GM19372 (cell line): Measurements from ENCODE around the gene IL5RA.

ENCODE experiments used
- ATAC-seq: cut with Tn5 transposase; IDR thresholded peaks from one replicate; pipeline ENCODE4 v1.9.1; 2021; ENCODE audit warnings: mild to moderate bottlenecking, low read depth, moderate library complexity; ENCODE audit not compliant: unreplicated experiment

IL5RA gene, protein sequence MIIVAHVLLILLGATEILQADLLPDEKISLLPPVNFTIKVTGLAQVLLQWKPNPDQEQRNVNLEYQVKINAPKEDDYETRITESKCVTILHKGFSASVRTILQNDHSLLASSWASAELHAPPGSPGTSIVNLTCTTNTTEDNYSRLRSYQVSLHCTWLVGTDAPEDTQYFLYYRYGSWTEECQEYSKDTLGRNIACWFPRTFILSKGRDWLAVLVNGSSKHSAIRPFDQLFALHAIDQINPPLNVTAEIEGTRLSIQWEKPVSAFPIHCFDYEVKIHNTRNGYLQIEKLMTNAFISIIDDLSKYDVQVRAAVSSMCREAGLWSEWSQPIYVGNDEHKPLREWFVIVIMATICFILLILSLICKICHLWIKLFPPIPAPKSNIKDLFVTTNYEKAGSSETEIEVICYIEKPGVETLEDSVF

DNA sequence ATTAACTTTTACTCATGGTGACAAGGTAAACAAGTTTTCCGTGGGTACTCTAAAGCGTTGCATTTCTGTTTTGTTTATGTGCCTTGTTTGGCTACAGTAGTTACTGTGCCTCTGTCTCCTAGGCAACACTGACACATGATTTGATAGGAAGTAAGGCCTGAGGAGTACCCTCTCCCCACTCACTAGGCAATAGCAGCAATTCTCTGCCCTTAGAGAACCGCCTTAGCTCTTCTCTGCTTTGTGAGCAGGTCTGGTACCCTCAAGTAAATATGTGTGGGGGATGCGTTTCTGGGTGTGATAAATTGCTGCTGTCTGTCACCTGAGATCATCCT lies at the start of gene IL5RA:
TSS of gene IL5RA (minus strand) at position 76 of the 332 bp plus-strand sequence. CDS start 5,390 bp downstream, outside the sequence.
- ATAC-seq = no peak

DNA sequence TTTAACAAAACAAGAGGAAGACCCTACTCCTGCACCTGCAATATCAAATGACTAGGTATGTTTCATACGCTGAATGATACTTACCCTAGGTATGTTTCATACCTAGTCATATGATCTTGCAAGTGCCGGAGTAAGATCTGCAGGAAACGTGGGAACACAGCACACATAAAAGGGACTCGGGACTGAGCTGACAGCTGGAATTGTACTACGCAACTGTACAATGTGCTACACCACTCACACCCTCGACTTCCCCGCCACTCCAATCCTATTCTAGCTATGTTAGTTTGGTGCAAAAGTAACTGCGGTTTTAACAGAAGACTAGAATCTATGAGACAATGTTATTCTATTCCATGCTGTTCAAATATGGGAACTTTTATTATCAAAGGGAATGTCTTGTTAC lies 47.3 kb upstream of the IL5RA start:
- no peak for ATAC-seq

DNA sequence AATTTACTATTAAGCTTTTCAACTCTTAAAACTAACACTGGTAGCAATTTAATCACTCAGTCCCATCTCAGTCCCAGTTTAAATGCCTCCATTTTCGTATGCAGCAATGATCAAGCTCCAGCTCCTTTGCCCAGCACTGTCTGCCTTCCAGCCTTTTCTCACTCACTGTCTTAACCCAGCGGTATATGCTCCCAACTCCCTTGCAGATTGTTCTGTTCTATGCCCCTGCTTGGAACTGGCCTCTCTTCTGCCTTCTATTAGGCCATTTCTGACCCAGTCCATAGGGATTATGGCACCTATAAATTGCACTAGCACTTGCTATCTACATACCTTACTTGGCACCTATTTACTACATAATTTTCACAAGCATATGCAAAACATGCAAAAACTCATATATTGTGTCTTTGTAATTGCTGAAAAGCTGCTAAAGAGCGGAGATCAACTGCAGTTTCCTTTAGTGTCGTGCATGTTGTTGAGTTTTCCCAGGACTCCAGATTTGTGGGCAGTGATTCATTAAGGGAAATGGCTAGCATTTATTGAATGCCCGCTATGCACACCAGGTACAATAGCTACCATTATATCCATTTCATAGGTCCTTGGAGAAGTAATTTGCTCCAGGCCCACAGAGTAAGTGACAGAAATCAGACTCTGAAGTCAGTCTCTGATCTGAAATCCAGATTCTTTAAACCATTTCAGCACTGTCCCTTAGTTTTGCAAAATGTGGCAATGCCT lies 44.9 kb upstream of the IL5RA start:
- no peak for ATAC-seq

DNA sequence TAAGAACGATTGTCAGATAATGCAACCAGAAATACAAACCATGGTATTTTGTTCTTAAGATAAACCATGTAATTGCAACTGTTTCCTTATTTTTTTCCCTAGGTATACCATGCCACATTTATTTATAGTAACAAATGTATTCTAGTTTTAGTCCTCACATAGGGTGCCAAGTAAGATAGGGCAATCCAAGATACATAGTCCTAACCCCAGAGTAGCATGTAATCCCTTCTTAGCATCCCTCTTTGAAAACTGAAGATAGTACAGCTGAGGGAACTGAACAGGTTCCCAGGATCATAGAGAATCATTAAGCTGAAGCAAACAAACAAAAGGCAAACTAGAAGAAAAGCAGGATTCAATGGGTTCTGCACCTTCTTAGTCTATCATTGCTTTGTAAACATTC lies 41.3 kb upstream of the IL5RA start:
- ATAC-seq = no peak

DNA sequence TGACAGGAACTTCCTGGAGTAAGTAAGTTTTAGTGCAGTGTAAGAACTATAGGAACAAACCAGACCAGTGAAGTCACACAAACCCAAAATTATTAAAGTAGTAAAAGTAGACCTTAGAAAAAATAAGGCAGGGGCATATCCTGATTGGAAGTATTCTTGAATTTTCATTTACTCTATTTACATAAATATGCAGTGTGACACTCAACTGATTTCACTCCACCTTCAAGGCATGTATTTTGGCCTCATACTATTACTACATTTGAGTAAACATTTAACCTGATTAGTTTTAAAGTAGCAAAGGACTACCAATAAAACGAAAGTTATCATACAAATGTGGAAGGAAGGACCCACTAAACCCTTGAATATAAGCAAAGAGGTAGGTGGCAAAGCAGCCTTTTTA lies 39.4 kb upstream of the IL5RA start:
- no peak for ATAC-seq

DNA sequence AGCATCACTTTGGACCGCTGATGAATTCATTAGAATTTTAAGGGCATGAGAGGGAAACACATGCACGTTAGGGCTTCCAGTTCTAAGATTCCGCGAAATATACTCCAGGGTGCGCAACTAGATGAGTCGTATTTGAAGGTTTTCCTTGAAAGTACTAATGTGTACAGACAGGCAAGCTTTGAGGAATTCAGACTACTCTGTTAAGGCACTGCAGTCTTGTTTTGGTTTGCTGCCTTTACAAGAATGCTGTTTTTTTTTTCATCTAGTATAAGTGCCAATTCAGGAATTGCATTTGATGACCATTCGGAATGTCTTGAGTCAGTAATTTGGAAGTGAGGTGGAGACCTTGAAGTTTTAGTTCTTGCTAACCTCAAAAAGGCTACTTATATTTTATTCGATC lies 35.7 kb upstream of the IL5RA start:
- no peak for ATAC-seq

DNA sequence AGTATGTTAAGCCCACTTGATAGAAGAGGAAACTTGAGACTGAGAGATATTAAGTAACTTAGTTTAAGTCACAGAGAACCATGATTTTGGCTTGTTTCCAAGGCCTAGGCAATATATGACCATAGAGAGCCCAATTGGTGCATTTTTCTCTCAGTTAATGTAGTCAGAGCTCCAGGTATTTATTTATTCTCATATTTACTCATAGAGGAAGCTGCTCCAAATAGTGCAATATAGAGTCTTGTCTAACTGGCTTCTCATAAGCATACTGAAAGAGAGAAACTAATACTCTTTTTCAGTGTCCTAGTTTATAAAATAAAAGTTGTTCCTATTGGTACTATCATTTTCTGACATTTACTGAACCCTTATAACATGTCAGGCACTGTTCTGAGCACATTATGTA lies 31.8 kb upstream of the IL5RA start:
- ATAC-seq = no peak

DNA sequence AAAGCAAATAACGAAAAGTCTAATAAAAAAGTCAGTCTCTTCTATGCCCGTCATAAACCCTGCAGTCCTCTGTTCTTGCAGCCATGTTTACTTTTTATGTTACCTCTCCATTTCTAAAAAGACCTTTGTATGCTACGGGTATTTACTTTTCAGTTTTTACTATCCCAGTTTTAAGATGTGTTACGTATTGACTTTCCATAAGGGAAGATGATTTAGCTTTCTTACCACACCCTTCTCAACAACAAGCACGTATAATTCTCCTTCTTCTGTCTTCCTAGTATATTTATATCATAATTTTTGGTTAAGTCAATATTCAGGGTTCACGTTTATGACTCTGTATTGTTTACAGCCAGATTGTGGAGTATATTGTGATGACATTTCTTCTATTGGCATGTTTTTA lies 27.4 kb upstream of the IL5RA start:
- ATAC-seq = no peak

DNA sequence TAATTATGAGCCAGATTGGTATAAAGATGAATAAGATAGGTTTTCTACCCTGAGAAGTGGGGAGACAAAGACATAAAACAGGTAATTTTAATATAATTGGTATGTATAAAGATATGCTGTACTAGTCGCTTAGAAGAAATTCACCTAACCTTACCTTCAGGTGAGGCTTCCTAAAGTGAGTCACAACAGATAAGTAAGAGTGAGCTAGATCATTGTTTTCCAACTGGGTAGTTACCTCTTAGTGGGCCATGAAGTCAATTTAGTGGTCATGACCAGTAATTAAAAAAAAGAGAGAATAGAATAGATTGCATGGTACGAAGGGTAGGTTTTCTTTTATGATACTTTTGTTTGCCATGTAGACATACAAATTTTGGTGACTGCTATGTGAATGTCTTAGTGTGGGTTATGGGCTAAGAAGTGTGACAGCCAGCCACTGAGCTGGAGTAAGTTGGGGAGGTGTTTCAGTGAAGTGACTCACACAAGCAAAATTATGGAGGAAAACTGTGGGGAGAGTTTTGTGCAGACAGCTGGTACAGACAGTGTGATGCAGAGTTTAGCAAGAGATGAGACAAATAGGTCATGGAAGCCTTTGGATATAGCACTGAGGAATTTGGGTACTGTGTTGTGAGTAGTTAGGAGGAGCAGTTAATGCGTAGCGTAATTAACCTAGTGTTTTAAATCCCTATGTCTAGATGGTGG lies 24.7 kb upstream of the IL5RA start:
- ATAC-seq = no peak

DNA sequence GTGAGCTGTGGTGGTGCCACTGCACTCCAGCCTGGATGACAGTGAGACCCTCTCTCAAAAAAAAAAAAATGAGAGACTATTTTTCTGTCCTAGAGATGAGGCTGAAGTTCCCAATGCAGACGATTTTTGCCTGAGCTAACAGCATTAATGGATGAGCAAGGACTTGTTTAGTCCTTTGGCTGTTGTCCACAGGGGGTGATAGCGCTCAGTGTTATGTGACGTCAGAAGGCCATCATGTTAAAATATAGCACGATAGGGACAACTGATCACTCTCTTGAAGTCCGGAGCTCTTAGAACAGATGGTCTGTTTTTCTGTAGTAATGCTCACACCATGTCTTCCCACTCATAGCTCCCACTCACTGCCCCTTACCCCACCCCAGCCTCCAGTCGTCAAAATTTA lies 23.3 kb upstream of the IL5RA start:
- ATAC-seq = no peak

DNA sequence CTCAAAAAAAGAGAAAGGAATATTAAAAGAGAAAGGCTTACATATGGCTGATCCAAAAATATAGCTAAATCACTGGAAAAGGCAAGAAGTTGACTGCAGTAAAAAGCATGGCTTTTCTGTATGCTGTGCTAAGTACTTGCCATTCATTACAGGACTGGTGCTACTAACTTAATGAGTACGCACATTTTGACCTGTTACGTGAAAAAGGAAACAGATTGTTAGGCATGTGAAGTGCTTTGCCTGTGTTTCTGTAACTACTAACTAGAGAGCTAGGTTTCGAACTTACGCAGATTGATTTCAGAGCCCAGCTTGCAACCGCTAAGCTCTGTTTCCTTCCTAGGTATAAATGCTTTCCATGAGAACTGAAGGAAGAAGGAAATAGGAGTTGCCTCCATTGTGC lies 19.4 kb upstream of the IL5RA start:
- no peak for ATAC-seq

DNA sequence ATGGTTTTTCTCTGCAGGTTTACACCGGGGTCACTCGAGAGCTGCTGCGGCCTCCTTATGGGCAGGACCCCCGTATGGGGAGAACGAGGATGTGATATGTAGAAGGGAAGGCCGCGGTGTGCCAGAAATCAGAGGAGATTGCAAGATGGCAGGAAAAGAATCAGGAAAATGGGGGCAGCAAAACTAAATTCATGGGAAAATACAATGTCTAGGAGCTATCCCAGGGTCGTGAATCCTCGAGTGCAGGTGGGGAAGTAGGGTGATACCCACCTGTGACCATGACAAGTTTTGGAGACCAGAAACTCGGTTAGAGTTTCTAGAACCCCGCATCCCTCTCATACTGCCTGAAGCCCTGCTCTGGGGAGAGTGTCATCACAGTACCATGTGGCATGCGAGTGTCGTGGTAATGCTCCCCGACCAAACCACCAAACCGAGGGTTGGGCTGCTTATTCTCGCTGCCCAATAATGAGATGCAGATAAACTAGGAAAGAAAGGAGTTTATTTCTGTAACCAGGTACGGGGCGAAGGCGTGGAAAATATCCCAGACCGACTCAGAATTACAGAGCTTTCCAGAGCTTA lies 17.3 kb upstream of the IL5RA start:
- no peak for ATAC-seq

DNA sequence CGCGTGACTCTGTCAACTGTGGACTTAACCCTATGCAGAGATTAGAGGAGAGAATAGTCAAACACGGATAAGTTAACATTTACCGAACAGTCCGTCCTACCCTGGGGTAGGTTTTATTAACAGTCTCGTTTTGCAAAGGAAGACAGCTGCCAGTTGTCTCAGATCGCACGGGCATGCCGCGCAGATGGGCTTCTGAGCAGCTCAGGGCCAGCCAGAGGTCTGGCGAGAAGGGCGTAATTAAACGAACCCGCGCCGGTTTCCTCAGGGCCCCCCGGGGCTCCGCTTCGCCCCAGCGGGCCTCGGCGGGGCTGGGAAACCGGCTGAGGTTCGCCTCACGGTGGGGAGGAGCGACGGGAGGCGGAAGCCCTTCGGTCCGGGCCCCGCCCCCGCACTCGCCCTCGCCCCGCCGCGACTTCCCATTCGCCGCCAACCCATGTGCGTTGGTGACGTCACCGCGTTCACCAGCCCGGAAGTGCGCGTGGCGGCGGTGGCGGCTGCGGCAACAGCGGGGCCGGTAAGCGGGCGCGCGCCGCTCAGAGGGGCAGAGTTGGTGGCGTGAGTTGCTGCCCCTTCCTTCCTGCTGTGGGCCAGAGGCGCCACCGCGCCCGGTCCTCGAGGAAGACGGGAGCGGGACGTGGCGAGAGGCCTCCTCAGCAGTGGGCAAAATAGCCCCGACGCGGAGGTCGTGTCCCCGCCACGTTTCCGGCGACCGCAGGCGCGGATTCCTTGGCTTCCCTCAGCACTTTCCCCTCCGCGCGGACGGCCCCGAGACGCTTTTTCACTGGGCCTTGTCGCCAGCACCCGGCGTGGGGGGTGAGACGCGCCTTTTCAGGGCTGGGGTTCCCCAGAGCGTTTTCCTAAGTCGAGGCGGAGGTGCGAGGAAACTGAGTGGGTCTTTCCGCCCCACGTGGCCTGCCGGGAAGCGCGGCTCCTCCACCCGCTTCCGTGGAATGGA lies 16.6 kb upstream of the IL5RA start, which contains the start of gene TRNT1:
TSS of gene TRNT1 (plus strand) at position 464 of the 955 bp plus-strand sequence. CDS start 2,101 bp downstream, outside the sequence.
- ATAC-seq = peak; percentile 90

DNA sequence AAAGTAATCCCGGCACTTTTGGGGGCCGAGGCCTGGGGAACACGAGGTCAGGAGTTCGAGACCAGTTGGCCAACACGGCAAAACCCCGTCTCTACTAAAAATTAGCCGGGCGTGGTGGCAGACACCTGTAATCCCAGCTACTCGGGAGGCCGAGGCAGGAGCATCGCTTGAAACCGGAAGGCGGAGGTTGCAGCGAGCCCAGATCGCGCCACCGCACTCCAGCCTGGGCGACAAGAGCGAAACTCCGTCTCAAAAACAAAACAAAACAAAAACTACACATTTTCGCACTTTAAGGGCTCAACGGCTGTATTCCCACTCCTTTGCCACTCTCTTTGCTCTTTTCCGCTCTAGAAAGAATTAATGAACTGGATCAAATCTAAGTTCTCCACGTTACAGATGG lies 15.8 kb upstream of the IL5RA start:
- ATAC-seq = no peak

DNA sequence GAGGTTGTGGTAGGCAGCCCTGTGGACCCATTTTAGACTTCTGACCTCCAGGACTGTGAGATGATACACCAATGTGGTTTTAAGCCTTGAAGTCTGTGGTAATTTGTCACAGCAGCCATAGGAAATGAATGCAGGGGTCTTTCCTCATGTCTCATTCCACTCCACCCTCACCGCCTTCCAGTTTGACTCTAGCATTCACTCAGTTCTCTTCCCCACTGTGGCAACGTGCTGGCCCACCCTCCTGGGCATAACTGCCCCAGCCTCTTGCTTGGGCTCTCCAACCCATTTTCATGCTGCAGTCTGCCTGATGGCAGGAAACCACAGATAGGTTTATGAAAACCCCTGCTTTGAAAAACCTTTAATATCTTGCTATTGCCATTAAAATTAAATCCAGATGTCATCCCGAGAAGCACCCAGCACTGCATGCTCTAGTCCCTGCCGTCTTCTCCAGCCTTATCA lies 9.2 kb upstream of the IL5RA start:
- ATAC-seq = no peak

DNA sequence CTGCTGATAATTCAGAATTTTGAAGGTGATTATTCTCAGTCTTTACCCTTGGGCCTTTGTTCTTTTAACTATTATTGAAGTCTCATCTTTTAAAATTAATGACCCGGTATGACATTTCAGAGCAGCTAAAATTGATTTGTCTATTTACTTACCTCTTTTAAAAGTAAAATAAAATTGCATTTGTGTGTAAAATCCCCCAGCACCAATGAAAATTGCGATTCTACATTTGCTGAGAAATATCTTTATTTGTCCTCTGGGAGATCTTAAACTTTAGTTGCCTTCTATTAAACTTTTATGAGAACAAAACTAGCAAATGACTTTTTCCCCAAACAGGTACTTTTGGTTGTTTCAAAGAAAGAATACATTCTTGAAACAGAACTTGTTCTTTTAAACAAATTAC lies 7.5 kb upstream of the IL5RA start:
- no peak for ATAC-seq

DNA sequence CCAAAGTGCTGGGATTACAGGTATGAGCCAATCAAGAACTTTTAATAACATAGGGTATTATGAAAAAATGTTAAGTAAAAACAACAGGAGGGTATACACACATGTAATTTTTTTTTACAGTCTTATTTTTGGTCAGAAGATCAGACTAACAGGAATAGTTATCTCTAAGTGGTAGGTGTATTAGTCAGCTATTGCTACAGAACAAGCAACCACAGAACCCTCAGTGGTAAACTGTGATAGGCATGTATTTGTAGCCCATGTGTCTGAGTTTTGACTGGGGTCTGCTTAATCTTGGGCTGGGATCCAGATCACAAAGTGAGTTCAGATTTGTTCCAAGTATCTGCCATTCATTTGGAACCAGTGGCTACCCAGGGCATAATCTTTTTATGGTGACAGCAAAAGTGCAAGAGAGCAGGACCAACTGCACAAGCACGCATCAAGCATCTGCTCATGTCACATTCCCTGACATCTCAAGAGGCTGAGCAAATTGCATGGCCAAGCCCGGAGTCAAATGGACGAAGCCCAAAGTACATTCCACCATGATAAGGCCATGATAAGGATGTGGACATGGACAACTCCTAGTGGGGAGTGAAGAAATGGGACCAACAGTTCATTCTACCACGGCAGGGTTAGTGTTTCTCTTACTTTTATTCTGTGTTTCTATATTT lies 3.0 kb upstream of the IL5RA start:
- ATAC-seq = no peak

DNA sequence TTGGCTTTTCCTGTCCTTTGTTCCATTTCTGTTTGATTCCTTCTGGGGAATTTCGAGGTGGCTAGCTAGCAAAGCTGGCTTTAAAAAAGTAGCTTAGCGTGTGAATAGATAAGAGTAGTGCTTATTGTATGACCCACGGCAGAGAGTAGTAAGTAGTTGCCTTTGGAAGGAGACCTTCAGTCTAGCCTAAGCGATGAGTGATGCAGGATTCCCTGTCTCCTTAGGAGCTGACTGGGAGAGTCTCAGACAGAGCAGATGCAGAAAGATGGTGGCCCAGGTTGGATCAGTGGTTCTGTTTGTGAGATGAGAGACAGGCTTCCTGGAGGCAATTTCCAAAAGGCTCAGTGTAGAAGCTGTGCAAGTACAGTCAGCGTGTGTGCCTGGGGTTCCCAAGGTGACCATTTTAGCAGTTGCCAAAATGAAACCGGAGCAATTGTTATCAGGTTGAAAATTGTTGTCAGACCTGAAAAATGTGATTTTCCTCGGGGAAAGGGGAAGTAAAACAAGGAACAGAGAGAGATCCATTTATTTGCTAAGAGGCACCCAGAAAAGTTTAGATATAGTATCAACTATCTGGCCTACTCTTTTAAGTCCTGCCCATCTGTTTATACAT lies 681 bp upstream of the IL5RA start:
- ATAC-seq = no peak
